GM12875 (cell line): ENCODE results near the gene SEPTIN12.

Source experiments
- H3K4me3 ChIP-seq: one replicate; pipeline ENCODE4 v1.5.1; 2011; ENCODE audit warnings: low read depth, low read length, control low read depth
- CTCF ChIP-seq: IDR thresholded peaks from 2 replicates; pipeline ENCODE4 v1.5.1; 2011; ENCODE audit warnings: low read depth, mild to moderate bottlenecking, control low read depth, inconsistent platforms, low read length, moderate library complexity, borderline replicate concordance; ENCODE audit not compliant: insufficient read depth

SEPTIN12 gene

GRCh38 chr16:4798456-4798855, 10.3 kb upstream of the SEPTIN12 start:
- no peak for TF ChIP-seq CTCF
- no peak overlapping the region for H3K4me3 ChIP-seq

- TF ChIP-seq CTCF, result no peak
- no peak overlapping the region for H3K4me3 ChIP-seq
Observed at GRCh38 chr16:4797805-4798252, 9.7 kb upstream of the SEPTIN12 start.

- TF ChIP-seq CTCF, result no peak
- H3K4me3 ChIP-seq, result no peak overlapping the region
Observed at GRCh38 chr16:4796982-4797804, 9.0 kb upstream of the SEPTIN12 start.

GRCh38 chr16:4795828-4796572, 7.9 kb upstream of the SEPTIN12 start:
- H3K4me3 ChIP-seq, result no peak overlapping the region
- no peak for TF ChIP-seq CTCF

- no peak within 1 kb of the TSS for H3K4me3 ChIP-seq
- no peak for TF ChIP-seq CTCF
Observed at GRCh38 chr16:4795181-4795827, 7.2 kb upstream of the SEPTIN12 start, which contains the start of gene SMIM22. Gene SMIM22, plus strand, starts transcription at chr16:4795369. Its CDS starts 366 bp downstream, at chr16:4795735.

- no peak overlapping the region for H3K4me3 ChIP-seq
- TF ChIP-seq CTCF, result no peak
Observed at GRCh38 chr16:4792951-4793513, 4.9 kb upstream of the SEPTIN12 start.
